CD4-positive, alpha-beta T cell treated with Interferon alpha-2 for 1 hour (primary cell): ENCODE data around the gene PCNX3.

Experiments used
- DNase-seq, 2 donors: peaks; one replicate each; pipeline ENCODE4 v3.0.0-alpha.2; 2020 to 2022

Gene PCNX3

GRCh38 chr11:65615229-65615949, at the start of gene PCNX3:
TSS of gene PCNX3 (plus strand) at chr11:65615776. CDS start at chr11:65616312, 536 bp downstream.
- peak; percentile 100 for DNase-seq

GRCh38 chr11:65569164-65569972, 46.2 kb upstream of the PCNX3 start:
- no peak for DNase-seq

- DNase-seq = peak; percentile 98 to 99
These were observed 45.3 kb upstream of the PCNX3 start, which contains the start of gene ZNRD2 for GRCh38 chr11:65569973-65570918. TSS of gene ZNRD2 (plus strand) at chr11:65570477. CDS start at chr11:65570492, 15 bp downstream.

GRCh38 chr11:65571420-65571819, 44.2 kb upstream of the PCNX3 start:
- no peak for DNase-seq

- DNase-seq = no peak
These were observed 43.6 kb upstream of the PCNX3 start for GRCh38 chr11:65571940-65572339.

- peak; percentile 88 to 92 for DNase-seq
These were observed 43.1 kb upstream of the PCNX3 start, which contains the start of gene FAM89B for GRCh38 chr11:65572356-65573051. TSS of gene FAM89B (plus strand) at chr11:65572538. CDS start at chr11:65572670, 132 bp downstream.

GRCh38 chr11:65573391-65574079, 42.0 kb upstream of the PCNX3 start:
- DNase-seq = peak in 1 of 2 donors; percentile 38

- peak; percentile 95 to 96 for DNase-seq
These were observed 41.3 kb upstream of the PCNX3 start for GRCh38 chr11:65574109-65574810.

- no peak for DNase-seq
These were observed 40.6 kb upstream of the PCNX3 start for GRCh38 chr11:65574811-65575567.

- DNase-seq = peak; percentile 84 to 89
These were observed 39.9 kb upstream of the PCNX3 start, which contains the start of gene EHBP1L1 for GRCh38 chr11:65575568-65576231. TSS of gene EHBP1L1 (plus strand) at chr11:65576053. CDS start at chr11:65576303, 250 bp downstream.

GRCh38 chr11:65576232-65576866, 39.2 kb upstream of the PCNX3 start:
- no peak for DNase-seq

- DNase-seq = peak; percentile 47 to 76
These were observed 38.5 kb upstream of the PCNX3 start for GRCh38 chr11:65576867-65577755.

GRCh38 chr11:65577756-65578109, 37.8 kb upstream of the PCNX3 start:
- no peak for DNase-seq

GRCh38 chr11:65578134-65578533, 37.4 kb upstream of the PCNX3 start:
- DNase-seq = no peak

GRCh38 chr11:65578667-65579066, 36.9 kb upstream of the PCNX3 start:
- no peak for DNase-seq

GRCh38 chr11:65579291-65579690, 36.3 kb upstream of the PCNX3 start:
- no peak for DNase-seq

- no peak for DNase-seq
These were observed 35.4 kb upstream of the PCNX3 start for GRCh38 chr11:65580031-65580692.
